Neutrophil (primary cell): Measurements from ENCODE around the gene CCNL1.
A peak's percentile ranks its signal among the peaks of the same experiment; 100 is the strongest.

Source experiments
- H3K27ac ChIP-seq: fragments of 200-600 bp; sonication (generic); 2 replicates; pipeline ENCODE4 v1.5.1; 2016; ENCODE audit warnings: mild to moderate bottlenecking, moderate library complexity
- H3K27me3 ChIP-seq: fragments of 200-600 bp; sonication (generic); 2 replicates; pipeline ENCODE4 v1.6.0; 2016; ENCODE audit warnings: mild to moderate bottlenecking
- H3K36me3 ChIP-seq: fragments of 200-600 bp; sonication (generic); 2 replicates; pipeline ENCODE4 v1.5.1; 2017
- H3K4me1 ChIP-seq, 2 experiments: fragments of 200-600 bp in 1 of 2; sonication (generic) in 1 of 2; 1 replicate in 1 of 2; 2 replicates in 1 of 2; pipeline versions ENCODE4 v1.5.1 to v1.6.1; 2013 to 2016; ENCODE audit warnings: low read depth in 1 of 2, low read length in 1 of 2, mild to moderate bottlenecking in 1 of 2, moderate library complexity in 1 of 2; ENCODE audit not compliant: control insufficient read depth in 1 of 2, insufficient read depth in 1 of 2
- H3K4me3 ChIP-seq, 2 experiments: fragments of 200-600 bp in 1 of 2; sonication (generic) in 1 of 2; 1 replicate in 1 of 2; 2 replicates in 1 of 2; pipeline ENCODE4 v1.5.1; 2013 to 2016; ENCODE audit warnings: low read depth in 1 of 2, low read length in 1 of 2, mild to moderate bottlenecking in 1 of 2, moderate library complexity in 1 of 2
- H3K9me3 ChIP-seq: fragments of 200-600 bp; sonication (generic); 2 replicates; pipeline ENCODE4 v1.5.1; 2016
- CTCF ChIP-seq: fragments of 200-600 bp; sonication (generic); IDR thresholded peaks from 2 replicates; pipeline ENCODE4 v1.5.1; 2016; ENCODE audit warnings: antibody characterized with exemption

Gene CCNL1

GRCh38 chr3:157147099-157147803 is 12.7 kb downstream of the CCNL1 start:
- Histone ChIP-seq H3K4me3 (no peak overlapping the region), H3K36me3 (peaks cover 100% of the 10 kb centered on the region), H3K4me1 (no peaks in the 10 kb centered on the region), H3K27me3 (no peaks in the 10 kb centered on the region), H3K27ac (peak overlapping the region; percentile 32), H3K9me3 (no peaks in the 10 kb centered on the region)
- TF ChIP-seq CTCF: no peak

GRCh38 chr3:157145606-157146322 is 14.2 kb downstream of the CCNL1 start:
- no peaks in the 10 kb centered on the region for H3K27me3 ChIP-seq
- H3K4me3 ChIP-seq: no peak overlapping the region
- no peak for TF ChIP-seq CTCF
- H3K9me3 ChIP-seq: no peaks in the 10 kb centered on the region
- H3K27ac ChIP-seq: no peak overlapping the region
- H3K4me1 ChIP-seq: peaks cover 8 to 12% of the 10 kb centered on the region in 2 experiments
- H3K36me3 ChIP-seq: peaks cover 100% of the 10 kb centered on the region

GRCh38 chr3:157142315-157142714 is 17.6 kb downstream of the CCNL1 start:
- Histone ChIP-seq H3K4me1 (peaks cover 18 to 22% of the 10 kb centered on the region in 2 experiments), H3K27me3 (no peaks in the 10 kb centered on the region), H3K36me3 (peaks cover 87% of the 10 kb centered on the region), H3K27ac (peak overlapping the region; percentile 52), H3K4me3 (no peak overlapping the region), H3K9me3 (no peaks in the 10 kb centered on the region)
- TF ChIP-seq CTCF: no peak

GRCh38 chr3:157139938-157140534 is 19.9 kb downstream of the CCNL1 start:
- no peaks in the 10 kb centered on the region for H3K27me3 ChIP-seq
- peaks cover 34 to 39% of the 10 kb centered on the region in 2 experiments for H3K4me1 ChIP-seq
- peak overlapping the region; percentile 52 for H3K27ac ChIP-seq
- TF ChIP-seq CTCF: no peak
- no peak overlapping the region for H3K4me3 ChIP-seq
- peaks cover 72% of the 10 kb centered on the region for H3K36me3 ChIP-seq
- H3K9me3 ChIP-seq: no peaks in the 10 kb centered on the region

- no peaks in the 10 kb centered on the region for H3K9me3 ChIP-seq
- H3K27ac ChIP-seq: peak overlapping the region; percentile 52
- H3K27me3 ChIP-seq: no peaks in the 10 kb centered on the region
- no peak for TF ChIP-seq CTCF
- H3K36me3 ChIP-seq: peaks cover 50% of the 10 kb centered on the region
- H3K4me1 ChIP-seq: peaks cover 40 to 53% of the 10 kb centered on the region in 2 experiments
- no peak overlapping the region for H3K4me3 ChIP-seq
Measured at GRCh38 chr3:157136647-157137387, 23.1 kb downstream of the CCNL1 start.
